Fibroblast of skin of right quadriceps (primary cell): ENCODE data around the gene RFXANK.

ENCODE experiments used
- DNase-seq: peaks from one replicate; pipeline ENCODE4 v3.0.0-alpha.2; 2013

RFXANK gene

DNA sequence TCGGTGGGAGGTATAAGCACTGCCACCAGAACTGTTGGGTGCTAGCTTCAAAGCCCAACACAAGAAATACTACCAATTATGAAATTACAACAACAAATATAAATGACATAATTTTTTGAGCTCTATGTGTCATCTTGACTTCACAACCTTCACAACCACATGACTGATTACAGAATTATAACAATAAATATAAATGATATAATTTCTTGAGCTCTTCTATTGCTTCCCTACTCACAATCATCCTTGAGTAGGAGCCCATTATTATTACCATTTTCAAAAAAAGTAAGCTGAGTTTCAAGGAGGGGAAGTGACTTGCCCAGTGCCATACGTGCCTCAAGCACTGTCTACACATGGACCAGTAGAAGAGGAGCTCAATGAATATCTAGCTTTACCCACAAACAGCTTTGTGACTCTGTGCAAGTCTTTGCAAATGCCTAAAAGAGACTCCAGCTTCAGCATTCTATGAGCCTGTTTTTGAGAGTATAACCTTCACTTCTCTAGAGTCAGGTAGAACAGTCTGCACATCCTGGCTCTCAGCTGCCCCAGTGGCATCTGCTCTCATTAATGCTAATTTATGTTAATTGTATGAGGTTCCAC, 42.3 kb downstream of the RFXANK start:
- no peak for DNase-seq

- DNase-seq, result no peak
These were observed 44.1 kb downstream of the RFXANK start for GRCh38 chr19:19236173-19236572.

GRCh38 chr19:19238126-19238894, 46.3 kb downstream of the RFXANK start:
- no peak for DNase-seq

- DNase-seq, result no peak
These were observed 47.6 kb downstream of the RFXANK start for GRCh38 chr19:19239675-19240074.

- DNase-seq, result no peak
These were observed 48.4 kb downstream of the RFXANK start for GRCh38 chr19:19240476-19240875.

- DNase-seq, result no peak
These were observed 58.2 kb downstream of the RFXANK start for GRCh38 chr19:19250196-19250801.
